ENCODE measurements around the gene VAMP1.

Gene VAMP1

DNA sequence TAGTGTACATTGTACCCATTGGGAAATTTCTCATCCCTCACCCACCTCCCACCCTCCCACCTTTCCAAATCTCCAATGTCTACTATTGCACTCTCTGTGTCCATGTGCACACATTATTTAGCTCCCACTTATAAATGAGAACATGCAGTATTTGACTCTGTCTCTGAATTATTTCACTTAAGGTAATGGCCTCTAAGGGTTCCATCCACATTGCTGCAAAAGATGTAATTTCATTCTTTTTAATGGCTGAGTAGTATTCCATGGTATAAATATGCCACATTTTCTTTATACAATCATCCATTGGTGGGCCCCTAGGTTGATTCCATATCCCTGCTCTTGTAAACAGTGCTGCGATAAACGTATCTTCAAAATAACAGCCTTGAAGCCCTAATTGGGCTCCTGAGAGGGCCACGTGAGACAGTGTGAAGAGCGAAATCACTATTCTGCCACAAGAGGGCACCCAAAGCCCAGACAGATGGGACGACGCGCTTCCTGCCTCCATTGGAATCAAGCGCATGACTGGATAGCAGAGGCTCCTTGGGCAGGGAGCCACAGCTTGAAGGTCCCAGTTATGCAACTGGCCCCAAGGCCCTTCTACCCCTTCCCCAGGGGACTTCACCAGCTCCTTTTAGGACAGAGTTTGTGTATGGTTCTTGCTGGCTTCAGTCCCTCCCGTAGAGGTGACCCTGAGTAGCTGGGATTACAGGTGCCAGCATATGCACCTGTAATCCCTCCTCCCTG, 47.0 kb downstream of the VAMP1 start:
- DNase-seq = peak; percentile 75

DNA sequence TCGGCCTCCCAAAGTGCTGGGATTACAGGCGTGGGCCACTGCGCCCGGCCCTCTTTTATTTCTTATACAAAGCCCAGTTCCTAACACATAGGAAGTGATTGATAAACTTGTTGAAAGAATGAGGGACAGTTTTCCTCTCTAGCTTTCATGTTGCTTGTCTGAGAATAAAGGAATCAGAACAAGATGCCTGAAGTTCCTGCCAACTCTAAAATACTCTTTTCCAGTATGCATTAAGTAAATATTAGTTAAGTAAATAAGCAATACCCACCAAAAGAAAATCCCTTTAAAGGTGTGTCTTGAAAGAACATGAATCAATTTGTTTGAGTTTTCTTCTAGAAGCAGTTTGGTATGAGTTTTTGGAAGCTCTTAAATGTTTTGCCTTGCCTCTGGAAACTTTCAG, 50.1 kb downstream of the VAMP1 start:
- DNase-seq = no peak

DNA sequence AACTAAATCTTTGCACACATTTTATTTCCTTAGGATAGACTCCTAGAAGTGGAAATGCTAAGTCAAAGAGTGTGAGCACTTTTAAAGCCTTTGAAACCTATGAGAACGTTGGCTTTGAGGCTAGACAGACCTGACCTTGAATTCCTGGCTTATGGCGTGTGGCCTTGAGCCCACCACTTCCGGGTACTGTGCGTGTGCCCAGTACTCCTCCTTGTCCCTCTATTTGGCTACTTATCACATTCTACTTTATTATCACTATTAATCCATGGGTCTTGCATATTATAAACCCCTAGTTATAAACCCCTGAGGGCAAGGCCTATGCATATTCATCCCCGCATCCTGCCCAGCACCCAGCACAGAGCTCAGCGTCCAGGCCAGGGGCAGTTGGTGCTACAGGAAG, 51.7 kb downstream of the VAMP1 start:
- DNase-seq = no peak

DNA sequence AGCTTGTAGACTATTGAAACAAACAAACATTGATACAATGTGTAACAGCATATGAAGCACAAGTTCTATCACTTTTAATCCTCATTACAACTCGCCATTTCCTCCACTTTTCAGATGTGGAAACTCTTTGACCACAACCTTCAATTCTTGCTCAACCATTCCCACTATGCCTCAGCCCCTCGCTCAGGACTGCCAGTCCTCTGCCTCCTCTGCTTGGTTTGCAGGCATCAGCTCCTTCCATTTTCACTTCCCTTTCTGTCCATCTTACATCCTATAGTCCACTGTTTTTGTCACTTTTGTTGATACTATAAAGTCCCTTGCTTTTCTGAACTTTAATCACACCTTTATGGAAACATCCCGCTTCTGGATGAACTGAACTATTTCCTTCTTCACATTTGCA, 53.9 kb downstream of the VAMP1 start:
- DNase-seq = no peak
